NOMO-1 treated with DMSO at 0.1 percent for 48 hours (cell line): ENCODE data around the gene DLGAP1.

Experiments used
- DNase-seq: peaks from one replicate; lab custom pipeline; 2025; ENCODE audit not compliant: unreplicated experiment; lab: John Stamatoyannopoulos, UW

DLGAP1 gene

GRCh38 chr18:3728704-3729437 lies 726.2 kb downstream of the DLGAP1 start:
- no peak for DNase-seq

DNA sequence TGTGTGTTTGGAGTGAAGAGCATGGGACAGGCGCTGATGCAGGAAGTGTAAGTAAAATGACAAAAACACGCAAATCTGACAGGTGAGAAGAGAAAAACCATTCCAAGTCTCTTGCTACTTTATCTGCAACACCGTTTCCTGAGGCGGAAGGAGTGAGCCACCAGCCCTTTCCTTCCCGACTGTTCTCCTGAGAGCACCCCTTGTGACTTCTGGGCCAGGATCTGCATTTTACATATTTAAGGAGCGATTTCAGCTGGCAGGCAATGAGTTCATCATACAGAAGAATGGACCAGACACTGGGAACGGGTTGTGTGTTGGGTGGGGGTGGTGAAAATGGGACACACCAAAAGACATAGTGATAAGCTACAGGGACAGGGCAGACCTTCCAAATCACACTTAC lies 727.8 kb downstream of the DLGAP1 start:
- no peak for DNase-seq

DNA sequence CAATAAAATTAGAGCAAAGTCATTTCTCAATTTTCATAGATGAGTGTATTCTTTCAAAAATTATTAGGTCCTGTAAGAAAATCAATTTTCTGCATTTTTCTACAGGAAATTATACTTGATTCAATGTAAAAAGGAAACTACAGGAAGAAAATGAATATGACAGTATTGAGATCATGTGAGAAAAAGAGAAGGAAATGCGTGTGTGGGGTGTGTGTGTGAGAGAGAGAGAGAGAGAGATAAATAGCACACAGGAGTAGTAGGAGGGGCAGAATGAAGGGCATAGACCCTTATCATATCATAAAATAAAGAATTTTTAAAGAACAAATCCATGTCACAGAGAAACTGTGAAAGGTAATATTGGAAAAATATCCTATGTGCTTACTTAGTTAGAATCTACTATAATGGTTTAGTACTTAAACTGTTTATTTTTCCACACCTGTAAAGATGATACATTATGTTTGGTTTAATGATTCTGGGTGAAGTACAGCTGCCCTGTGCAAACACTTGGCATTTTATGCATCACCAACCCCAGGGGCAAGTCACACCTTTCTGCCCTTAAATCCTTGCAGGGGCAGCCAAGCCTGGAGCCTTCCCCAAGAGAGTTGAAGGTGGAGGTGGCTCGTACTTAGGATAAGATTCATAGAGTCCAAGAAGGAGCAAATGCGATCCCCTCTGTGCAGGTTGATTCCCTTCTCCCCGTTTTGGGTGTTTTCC lies 728.7 kb downstream of the DLGAP1 start:
- peak; percentile 57 for DNase-seq

DNA sequence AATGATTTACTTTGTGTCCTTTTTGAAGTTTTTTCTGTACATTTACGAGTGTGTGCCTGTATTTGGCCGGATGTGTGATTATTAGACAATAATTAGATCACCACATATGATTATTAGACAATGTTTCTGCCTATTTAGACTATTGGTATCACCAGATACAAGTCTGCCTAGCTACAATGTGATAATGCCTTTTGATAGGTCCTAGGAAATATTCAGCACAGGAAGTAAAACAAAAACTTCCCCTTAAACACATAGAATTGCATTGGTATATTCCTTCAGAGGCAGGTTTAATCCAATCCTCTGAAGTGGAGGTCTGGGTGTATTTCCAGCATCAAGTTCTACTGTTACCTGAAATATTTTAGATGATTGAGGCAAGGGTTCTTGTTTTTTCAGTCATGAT lies 730.0 kb downstream of the DLGAP1 start:
- DNase-seq, result peak; percentile 18

- DNase-seq, result no peak
Measured at GRCh38 chr18:3723554-3723953, 731.6 kb downstream of the DLGAP1 start.

DNA sequence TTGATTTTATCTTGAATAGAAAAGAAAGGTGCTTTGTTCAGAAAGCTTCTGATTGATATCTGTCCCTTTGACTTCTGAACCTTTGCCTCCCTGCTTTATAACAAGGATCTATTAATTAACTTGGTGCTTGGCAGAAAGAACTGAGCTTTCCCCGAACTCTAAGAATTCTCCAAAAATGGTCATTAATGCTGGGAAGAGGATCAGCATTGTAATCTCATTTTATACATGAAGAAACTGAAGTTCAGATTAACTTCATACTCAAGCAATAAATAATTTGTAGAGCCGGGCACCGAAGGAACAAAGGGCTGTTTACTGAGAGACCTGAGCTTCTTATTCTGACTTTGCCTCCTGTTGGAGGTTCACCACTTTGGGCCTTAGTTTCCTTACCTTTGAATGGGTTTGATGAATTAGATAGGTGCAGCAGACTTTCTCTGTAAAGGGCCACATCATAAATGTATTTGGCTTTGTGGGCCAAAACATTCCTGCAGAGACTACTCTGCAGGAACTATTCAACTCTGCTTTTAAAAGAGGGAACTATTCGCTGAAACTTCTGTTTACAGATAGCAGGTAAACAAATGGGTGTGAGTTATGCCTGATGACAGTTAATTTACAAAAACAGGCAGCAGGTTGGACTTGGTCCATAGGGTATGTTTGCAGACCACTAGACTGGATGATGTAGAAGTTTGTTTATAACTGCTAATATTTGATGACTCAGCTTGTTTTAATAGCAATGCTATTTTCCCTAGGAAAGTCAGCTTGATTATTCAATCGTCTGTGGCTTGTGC lies 732.3 kb downstream of the DLGAP1 start:
- DNase-seq, result no peak

DNA sequence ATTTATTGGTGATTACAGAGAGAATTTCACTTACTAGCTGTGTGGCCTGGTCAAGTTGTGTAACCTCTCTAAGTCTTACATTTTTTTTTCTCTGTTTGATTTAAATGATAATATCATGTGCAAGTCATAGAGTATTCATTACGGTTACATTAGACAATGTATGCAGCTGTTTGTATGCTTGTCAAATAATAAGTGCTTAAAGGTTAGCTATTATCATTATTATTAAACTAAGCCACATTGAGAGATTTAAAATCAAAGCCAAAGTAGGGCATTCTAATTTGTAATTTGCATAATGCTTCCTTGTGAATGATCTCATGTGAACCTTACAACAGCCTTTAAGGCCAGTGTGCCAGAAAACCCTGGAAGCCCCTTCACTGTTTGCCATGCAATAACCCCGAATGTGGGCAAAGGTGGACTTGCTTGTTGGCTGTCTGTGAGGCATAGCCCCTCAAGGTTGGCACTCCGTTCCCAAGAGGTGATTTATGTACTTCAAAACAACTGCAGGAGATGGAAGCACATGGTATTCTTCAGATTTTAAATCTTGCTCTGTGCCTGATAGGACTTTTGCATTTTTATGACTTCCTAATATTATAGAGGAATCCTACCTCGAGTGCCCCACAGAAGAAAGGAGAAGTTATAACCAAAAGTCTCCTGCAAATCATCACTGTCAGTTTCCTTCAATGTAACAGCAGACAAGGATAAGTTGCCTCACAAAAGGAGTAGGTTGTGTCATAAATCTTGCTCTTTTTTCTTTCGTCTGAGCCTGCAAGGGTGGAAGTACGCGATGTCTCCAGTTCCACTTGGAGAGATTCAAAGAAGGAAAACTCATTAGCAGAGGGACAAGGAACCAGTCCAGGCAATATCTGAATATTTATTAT lies 733.1 kb downstream of the DLGAP1 start:
- peak; percentile 93 for DNase-seq

- peak; percentile 12 for DNase-seq
Measured at GRCh38 chr18:3720818-3721545, 734.1 kb downstream of the DLGAP1 start.

GRCh38 chr18:3720159-3720558 lies 734.9 kb downstream of the DLGAP1 start:
- no peak for DNase-seq

DNA sequence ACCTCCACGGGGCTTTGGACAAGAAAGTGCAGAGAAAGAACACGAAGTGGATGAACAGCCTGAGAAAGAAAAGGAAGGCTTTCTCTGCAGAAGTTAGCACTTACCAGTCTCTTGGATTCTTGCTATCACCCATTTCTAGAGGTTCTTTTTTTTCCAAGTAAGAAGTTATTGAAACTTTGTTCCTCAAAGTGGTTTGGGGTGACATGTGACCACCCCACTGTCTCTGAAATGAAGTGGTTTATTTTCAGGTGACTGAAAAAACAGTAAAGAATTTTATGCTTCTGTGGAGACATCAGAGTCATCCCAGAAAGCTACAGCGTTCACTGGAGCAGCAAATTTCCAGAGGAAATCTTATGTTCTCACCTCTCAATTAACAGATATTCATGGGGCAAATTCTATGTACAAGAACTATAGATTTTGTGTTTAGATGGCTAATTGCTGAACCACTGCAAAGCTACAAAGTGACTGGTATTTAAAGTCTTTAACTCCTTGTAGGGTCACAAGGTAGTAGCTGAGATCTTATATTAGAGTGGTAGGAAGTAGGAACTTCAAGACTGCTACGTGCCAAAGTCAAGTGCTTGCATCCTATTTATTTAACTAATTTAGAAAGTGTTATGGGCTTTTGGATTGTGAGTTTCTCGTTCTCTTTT lies 737.6 kb downstream of the DLGAP1 start:
- DNase-seq, result peak; percentile 9

DNA sequence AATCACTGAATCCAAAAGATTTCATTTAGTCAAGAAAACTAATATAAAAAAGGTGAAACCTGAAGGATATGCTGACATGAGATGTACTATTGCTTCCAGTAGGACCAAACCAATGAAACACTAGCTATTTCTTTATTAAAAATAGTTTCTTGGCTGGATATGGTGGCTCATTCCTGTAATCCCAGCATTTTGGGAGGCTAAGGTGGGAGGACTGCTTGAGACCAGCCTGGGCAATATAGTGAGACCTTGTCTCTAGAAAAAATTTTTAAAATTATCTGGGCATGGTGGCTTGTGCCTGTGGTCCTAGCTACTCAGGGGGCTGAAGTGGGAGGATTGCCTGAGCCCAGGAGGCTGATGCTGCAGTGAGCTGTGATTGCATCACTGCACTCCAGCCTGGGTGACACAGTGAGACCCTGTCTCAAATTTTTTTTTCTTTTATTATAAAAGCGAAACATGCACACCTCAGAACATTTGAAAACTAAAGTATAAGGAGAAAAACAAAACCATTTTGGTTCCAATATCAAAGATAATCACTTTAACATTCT lies 738.9 kb downstream of the DLGAP1 start:
- no peak for DNase-seq

DNA sequence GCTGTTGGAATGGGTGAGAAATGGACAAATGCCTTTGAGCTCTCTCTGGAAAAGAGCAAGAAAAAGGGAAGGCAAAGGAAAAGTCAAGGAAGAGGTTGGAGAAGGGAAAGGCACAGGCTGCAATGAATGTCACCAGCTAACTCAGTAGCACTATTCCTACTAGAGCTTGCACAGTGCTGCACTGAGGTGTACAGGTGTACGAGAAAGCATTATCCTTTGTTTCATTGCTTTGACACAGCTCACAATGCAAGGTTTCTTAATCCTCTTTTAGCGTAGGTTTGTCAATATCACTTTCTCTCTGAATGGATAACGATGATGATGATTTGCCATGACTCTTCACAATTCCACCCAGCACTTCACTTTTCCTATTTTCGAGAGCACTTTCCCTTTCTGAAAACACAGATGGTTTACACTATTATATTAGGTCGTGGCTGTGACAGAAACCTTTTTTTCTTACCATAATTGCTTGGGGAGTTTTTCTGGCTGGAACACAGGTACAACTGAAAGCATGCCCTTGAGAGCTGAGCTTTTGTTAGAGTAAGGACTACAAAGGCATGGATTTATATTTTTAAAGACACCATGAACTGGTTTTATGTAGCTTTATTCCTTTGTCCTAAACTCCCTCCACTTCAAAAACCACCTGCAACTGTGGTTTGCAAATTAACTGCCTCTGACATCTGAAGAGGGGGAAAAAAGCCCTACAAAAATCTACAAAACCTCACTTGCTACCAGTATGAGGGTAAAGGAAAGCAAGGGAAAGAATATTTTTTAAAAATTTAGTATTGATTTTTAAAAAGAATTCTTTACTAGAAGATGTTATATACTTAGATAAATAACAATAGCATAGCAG lies 739.7 kb downstream of the DLGAP1 start:
- DNase-seq, result no peak

GRCh38 chr18:3713708-3714107 lies 741.4 kb downstream of the DLGAP1 start:
- no peak for DNase-seq

GRCh38 chr18:3713166-3713565 lies 741.9 kb downstream of the DLGAP1 start:
- peak; percentile 78 for DNase-seq

GRCh38 chr18:3712491-3712890 lies 742.6 kb downstream of the DLGAP1 start:
- no peak for DNase-seq

GRCh38 chr18:3710712-3711301 lies 744.3 kb downstream of the DLGAP1 start:
- peak; percentile 82 for DNase-seq

- DNase-seq, result no peak
Measured at GRCh38 chr18:3709205-3709604, 745.9 kb downstream of the DLGAP1 start.
